Neural progenitor cell (in vitro differentiated cells): Measurements from ENCODE around the gene MRM2.

ENCODE experiments used
- CTCF ChIP-seq: fragments of 200-600 bp; sonication (generic); IDR thresholded peaks from 2 replicates; pipeline ENCODE4 v1.5.1; 2017; ENCODE audit warnings: antibody characterized with exemption, mild to moderate bottlenecking
- EZH2 ChIP-seq: fragments of 200-600 bp; sonication (generic); IDR thresholded peaks from 2 replicates; pipeline ENCODE4 v1.6.1; 2017; ENCODE audit warnings: antibody characterized with exemption, mild to moderate bottlenecking, moderate library complexity
- EZH2phosphoT487 ChIP-seq: fragments of 200-600 bp; sonication (generic); IDR thresholded peaks from 2 replicates; pipeline ENCODE4 v1.6.1; 2017; ENCODE audit warnings: antibody characterized with exemption

- no peak for TF ChIP-seq CTCF
- no peak for TF ChIP-seq EZH2
- no peak for TF ChIP-seq EZH2phosphoT487
Measured at GRCh38 chr7:2232766-2233520, 9.1 kb downstream of the MRM2 start, which contains the start of gene MAD1L1.
